AG04449 (cell line): ENCODE measurements around the gene HES7.
A peak's percentile ranks its signal among the peaks of the same experiment; 100 is the strongest.
"Not testable (repeated sequence)": the region's sequence is repeated elsewhere in the genome, so short reads cannot be mapped to it uniquely, and the experiment has no call there.

Source experiments
- CTCF ChIA-PET: fragments of 350-600 bp; formaldehyde crosslinking; extraction: SDS; loops from one replicate; lab custom pipeline; 2021; ENCODE audit warnings: antibody characterized with exemption; lab: Yijun Ruan, JAX
- POLR2A ChIA-PET: fragments of 400-600, 350-600 bp; formaldehyde crosslinking; extraction: SDS; loops from one replicate; lab custom pipeline; 2020; ENCODE audit warnings: antibody characterized with exemption, inconsistent platforms; lab: Yijun Ruan, JAX
- DNase-seq: peaks from one replicate; pipeline ENCODE4 v3.0.0-alpha.2; 2010; ENCODE audit warnings: low read depth, low spot score
- H3K4me3 ChIP-seq: 2 replicates; pipeline ENCODE4 v1.5.1; 2011; ENCODE audit warnings: low read depth, mild to moderate bottlenecking, control low read depth, low read length
- CTCF ChIP-seq: IDR thresholded peaks from one replicate; pipeline ENCODE4 v1.5.1; 2011; ENCODE audit warnings: mild to moderate bottlenecking, moderate library complexity, low read length, control low read depth, inconsistent platforms; ENCODE audit not compliant: insufficient read depth; ENCODE audit errors: missing control alignments

HES7 gene

GRCh38 chr17:8123695-8124349 lies at the start of gene HES7:
Gene HES7 (minus strand): TSS chr17:8124106. CDS start chr17:8124084, 22 bp downstream.
- DNase-seq: no peak
- TF ChIP-seq CTCF: no peak
- peak within 1 kb of the TSS; percentile 77 for H3K4me3 ChIP-seq
- CTCF ChIA-PET: interaction anchor here (0.8 to 3.9 kb wide), 7 partner anchors 9 to 98 kb away, joined by 3 to 41 read pairs (median 5); partner anchors contain the start of gene VAMP2
- POLR2A ChIA-PET: interaction anchor here (0.9 to 1.3 kb wide), 4 partner anchors 28 to 62 kb away, joined by 3 to 5 read pairs (median 4); partner anchors contain the start of gene PER1

GRCh38 chr17:8173056-8173870 lies 49.4 kb upstream of the HES7 start:
- ChIA-PET POLR2A (interaction anchor here (0.5 to 2.1 kb wide), 24 partner anchors 10 to 486 kb away, joined by 3 to 17 read pairs (median 6); partner anchors contain the start of genes BORCS6, CTC1, HES7 and PER1), CTCF (no interaction called here)
- TF ChIP-seq CTCF: no peak
- peak overlapping the region; percentile 55 for H3K4me3 ChIP-seq
- DNase-seq: peak; percentile 91

- not testable (repeated sequence) for DNase-seq, H3K4me3 ChIP-seq
- ChIA-PET CTCF (interaction anchor here (1.0 to 1.9 kb wide), 3 partner anchors 11 to 90 kb away, joined by 3 to 6 read pairs (median 4); partner anchors contain the start of gene HES7), POLR2A (interaction anchor here (0.7 kb wide), 1 partner anchor 52 kb away, joined by 5 read pairs; no protein-coding TSS in a partner anchor)
These were observed 46.3 kb upstream of the HES7 start for GRCh38 chr17:8170186-8170585.

- TF ChIP-seq CTCF: no peak
- no peak for DNase-seq
- CTCF ChIA-PET: interaction anchor here (0.9 to 2.6 kb wide), 6 partner anchors 9 to 107 kb away, joined by 3 to 13 read pairs (median 4); no protein-coding TSS in a partner anchor
- POLR2A ChIA-PET: no interaction called here
- no peak overlapping the region for H3K4me3 ChIP-seq
These were observed 43.6 kb upstream of the HES7 start for GRCh38 chr17:8167526-8167925.

DNA sequence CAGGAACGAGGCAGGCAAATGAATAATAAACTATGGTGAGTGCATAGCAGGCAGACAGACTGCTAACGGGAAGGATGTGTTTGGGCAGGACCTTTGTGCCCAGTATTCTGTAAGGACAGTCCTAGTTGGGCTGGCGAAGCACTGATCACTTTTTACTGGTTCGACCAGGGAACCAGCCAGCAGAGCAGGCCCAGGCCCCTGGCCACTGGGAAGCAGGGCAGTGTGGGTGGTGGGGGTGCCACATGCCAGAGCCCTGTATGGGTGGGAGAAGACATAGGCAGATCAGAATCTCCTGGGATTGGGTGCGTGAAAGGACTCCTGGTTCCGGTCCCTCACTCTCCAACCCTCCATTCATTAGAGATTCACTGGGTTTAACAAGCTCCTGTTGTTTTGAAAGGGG lies 42.8 kb upstream of the HES7 start:
- ChIA-PET CTCF (interaction anchor here (0.6 to 2.6 kb wide), 3 partner anchors 8 to 109 kb away, joined by 3 to 13 read pairs (median 3); no protein-coding TSS in a partner anchor), POLR2A (no interaction called here)
- TF ChIP-seq CTCF: no peak
- no peak for DNase-seq
- H3K4me3 ChIP-seq: no peak overlapping the region

DNA sequence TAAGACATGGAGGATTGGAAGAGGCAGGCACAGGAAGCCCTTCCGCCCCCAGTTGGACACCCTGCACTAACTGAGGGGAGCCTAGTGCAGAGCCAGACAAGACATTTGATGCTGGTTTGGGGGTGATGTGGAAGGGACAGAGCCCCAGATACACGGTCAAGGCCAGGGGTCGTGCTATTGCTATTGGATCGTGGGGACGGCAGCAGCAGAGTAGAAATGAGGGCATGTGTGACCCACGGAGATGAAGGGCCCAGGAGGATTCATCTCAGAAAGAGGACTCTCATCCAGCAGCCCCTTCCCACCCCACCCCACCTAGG lies 40.9 kb upstream of the HES7 start:
- no peak for DNase-seq
- POLR2A ChIA-PET: interaction anchor here (0.6 to 2.5 kb wide), 2 partner anchors 9 to 621 kb away, joined by 3 to 14 read pairs; no protein-coding TSS in a partner anchor
- CTCF ChIA-PET: interaction anchor here (1.0 to 1.8 kb wide), 3 partner anchors 44 to 72 kb away, joined by 3 to 6 read pairs (median 3); partner anchors contain the start of gene ALOXE3
- TF ChIP-seq CTCF: no peak
- H3K4me3 ChIP-seq: no peak overlapping the region
